GM23248 (cell line): ENCODE results near the gene YPEL3.

Source experiments
- EZH2 ChIP-seq: fragments of 200-600 bp; sonication (generic); IDR thresholded peaks from 2 replicates; pipeline ENCODE4 v1.6.1; 2018; ENCODE audit warnings: antibody characterized with exemption, mild to moderate bottlenecking; ENCODE audit not compliant: insufficient read depth, poor library complexity, severe bottlenecking
- EZH2phosphoT487 ChIP-seq: fragments of 200-600 bp; sonication (generic); IDR thresholded peaks from 2 replicates; pipeline ENCODE4 v1.6.1; 2018; ENCODE audit warnings: antibody characterized with exemption, moderate library complexity, mild to moderate bottlenecking, low read depth; ENCODE audit not compliant: insufficient read depth

GRCh38 chr16:30060836-30061554 is 35.0 kb downstream of the YPEL3 start:
- TF ChIP-seq EZH2 (no peak), EZH2phosphoT487 (no peak)
